MM.1S (cell line): ENCODE measurements around the gene ENTPD2.

Source experiments
- DNase-seq: peaks from one replicate; pipeline ENCODE4 v3.0.0-alpha.2; 2015
- H2AFZ ChIP-seq: fragments of 300-600 bp; sonication (generic); 2 replicates; pipeline ENCODE4 v1.6.0; 2016; ENCODE audit warnings: antibody characterized with exemption, low read length
- H3F3A ChIP-seq: fragments of 300-600 bp; sonication (generic); 2 replicates; pipeline ENCODE4 v1.6.1; 2016; ENCODE audit warnings: mild to moderate bottlenecking, antibody characterized with exemption, low read length, moderate library complexity, mixed read lengths; ENCODE audit not compliant: insufficient read depth
- H3K27ac ChIP-seq: fragments of 300-600 bp; sonication (generic); 2 replicates; pipeline ENCODE4 v1.5.1; 2016; ENCODE audit warnings: mild to moderate bottlenecking, low read length
- H3K27me3 ChIP-seq: fragments of 300-600 bp; sonication (generic); replicated peaks from 2 replicates; pipeline ENCODE4 v1.6.0; 2016; ENCODE audit warnings: low read length; ENCODE audit not compliant: insufficient read depth
- H3K36me3 ChIP-seq: fragments of 300-600 bp; sonication (generic); replicated peaks from 2 replicates; pipeline ENCODE4 v1.6.1; 2016; ENCODE audit warnings: mild to moderate bottlenecking, low read length, mixed read lengths; ENCODE audit not compliant: insufficient read depth
- H3K4me1 ChIP-seq: fragments of 300-600 bp; sonication (generic); 2 replicates; pipeline ENCODE4 v1.6.1; 2016; ENCODE audit warnings: low read length, mixed read lengths
- H3K4me2 ChIP-seq: fragments of 300-600 bp; sonication (generic); 2 replicates; pipeline ENCODE4 v1.6.0; 2016; ENCODE audit warnings: low read depth, low read length
- H3K4me3 ChIP-seq: fragments of 300-600 bp; sonication (generic); 2 replicates; pipeline ENCODE4 v1.5.1; 2016; ENCODE audit warnings: low read length, mixed read lengths
- H3K79me2 ChIP-seq: fragments of 300-600 bp; sonication (generic); 2 replicates; pipeline ENCODE4 v1.6.1; 2016; ENCODE audit warnings: mixed run types, low read length, mixed read lengths
- H3K9ac ChIP-seq: fragments of 300-600 bp; sonication (generic); 2 replicates; pipeline ENCODE4 v1.6.1; 2016; ENCODE audit warnings: low read length, mixed read lengths
- H3K9me2 ChIP-seq: fragments of 300-600 bp; sonication (generic); replicated peaks from 2 replicates; pipeline ENCODE4 v1.6.1; 2016; ENCODE audit warnings: mild to moderate bottlenecking, low read length, mixed read lengths; ENCODE audit not compliant: insufficient read depth
- H3K9me3 ChIP-seq: fragments of 300-600 bp; sonication (generic); replicated peaks from 2 replicates; pipeline ENCODE4 v1.6.1; 2016; ENCODE audit warnings: mild to moderate bottlenecking, low read length, mixed read lengths; ENCODE audit not compliant: insufficient read depth
- H4K20me1 ChIP-seq: fragments of 300-600 bp; sonication (generic); 2 replicates; pipeline ENCODE4 v1.6.1; 2016; ENCODE audit warnings: mild to moderate bottlenecking, low read length, moderate library complexity, mixed read lengths; ENCODE audit not compliant: insufficient read depth
- EZH2 ChIP-seq: fragments of 300-600 bp; sonication (generic); optimal IDR thresholded peaks from 2 replicates; pipeline ENCODE3; 2017; ENCODE audit warnings: low read depth, mild to moderate bottlenecking, antibody characterized with exemption, low read length, mixed read lengths
- EZH2phosphoT487 ChIP-seq: fragments of 300-600 bp; sonication (generic); IDR thresholded peaks from 2 replicates; pipeline ENCODE4 v1.6.1; 2018; ENCODE audit warnings: antibody characterized with exemption, low read length
- TF ChIP-seq, protein P1 (sequence below): fragments of 300-600 bp; sonication (generic); IDR thresholded peaks from 2 replicates; pipeline ENCODE4 v1.5.1; 2016; ENCODE audit warnings: antibody characterized with exemption, low read length, mixed read lengths

Gene ENTPD2

DNA sequence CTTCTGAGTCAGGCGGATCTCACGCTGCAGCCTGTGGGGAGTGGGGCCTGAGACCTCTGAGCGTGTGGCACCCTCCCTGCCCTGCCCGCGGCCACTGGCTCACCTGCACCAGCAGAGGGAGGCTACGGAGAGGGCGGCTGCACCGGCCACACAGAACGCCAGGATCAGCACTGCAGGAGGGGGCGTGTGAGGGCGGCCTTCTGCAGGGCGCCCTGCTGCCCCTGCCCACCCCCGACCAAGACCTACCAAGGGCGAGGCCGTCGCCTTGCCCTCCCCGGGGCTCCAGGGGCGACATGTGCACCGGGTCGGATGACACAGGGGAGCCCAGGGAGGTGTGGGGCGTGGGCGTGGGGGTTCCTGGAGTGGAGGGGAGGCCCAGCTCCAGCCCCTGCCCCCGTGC, 13.3 kb downstream of the ENTPD2 start:
- no peak overlapping the region for H3K9ac ChIP-seq
- TF ChIP-seq, protein P1, sequence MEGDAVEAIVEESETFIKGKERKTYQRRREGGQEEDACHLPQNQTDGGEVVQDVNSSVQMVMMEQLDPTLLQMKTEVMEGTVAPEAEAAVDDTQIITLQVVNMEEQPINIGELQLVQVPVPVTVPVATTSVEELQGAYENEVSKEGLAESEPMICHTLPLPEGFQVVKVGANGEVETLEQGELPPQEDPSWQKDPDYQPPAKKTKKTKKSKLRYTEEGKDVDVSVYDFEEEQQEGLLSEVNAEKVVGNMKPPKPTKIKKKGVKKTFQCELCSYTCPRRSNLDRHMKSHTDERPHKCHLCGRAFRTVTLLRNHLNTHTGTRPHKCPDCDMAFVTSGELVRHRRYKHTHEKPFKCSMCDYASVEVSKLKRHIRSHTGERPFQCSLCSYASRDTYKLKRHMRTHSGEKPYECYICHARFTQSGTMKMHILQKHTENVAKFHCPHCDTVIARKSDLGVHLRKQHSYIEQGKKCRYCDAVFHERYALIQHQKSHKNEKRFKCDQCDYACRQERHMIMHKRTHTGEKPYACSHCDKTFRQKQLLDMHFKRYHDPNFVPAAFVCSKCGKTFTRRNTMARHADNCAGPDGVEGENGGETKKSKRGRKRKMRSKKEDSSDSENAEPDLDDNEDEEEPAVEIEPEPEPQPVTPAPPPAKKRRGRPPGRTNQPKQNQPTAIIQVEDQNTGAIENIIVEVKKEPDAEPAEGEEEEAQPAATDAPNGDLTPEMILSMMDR = no peak
- TF ChIP-seq EZH2phosphoT487 = no peak
- no peak for TF ChIP-seq EZH2
- no peaks in the 10 kb centered on the region for H3F3A ChIP-seq
- no peak overlapping the region for H2AFZ ChIP-seq
- no peak overlapping the region for H3K4me2 ChIP-seq
- no peaks in the 10 kb centered on the region for H4K20me1 ChIP-seq
- peaks cover 85% of the 10 kb centered on the region for H3K27me3 ChIP-seq
- no peaks in the 10 kb centered on the region for H3K9me3 ChIP-seq
- H3K36me3 ChIP-seq = no peaks in the 10 kb centered on the region
- no peak overlapping the region for H3K27ac ChIP-seq
- H3K9me2 ChIP-seq = no peaks in the 10 kb centered on the region
- H3K79me2 ChIP-seq = no peaks in the 10 kb centered on the region
- H3K4me3 ChIP-seq = no peak overlapping the region
- DNase-seq = no peak
- no peaks in the 10 kb centered on the region for H3K4me1 ChIP-seq

DNA sequence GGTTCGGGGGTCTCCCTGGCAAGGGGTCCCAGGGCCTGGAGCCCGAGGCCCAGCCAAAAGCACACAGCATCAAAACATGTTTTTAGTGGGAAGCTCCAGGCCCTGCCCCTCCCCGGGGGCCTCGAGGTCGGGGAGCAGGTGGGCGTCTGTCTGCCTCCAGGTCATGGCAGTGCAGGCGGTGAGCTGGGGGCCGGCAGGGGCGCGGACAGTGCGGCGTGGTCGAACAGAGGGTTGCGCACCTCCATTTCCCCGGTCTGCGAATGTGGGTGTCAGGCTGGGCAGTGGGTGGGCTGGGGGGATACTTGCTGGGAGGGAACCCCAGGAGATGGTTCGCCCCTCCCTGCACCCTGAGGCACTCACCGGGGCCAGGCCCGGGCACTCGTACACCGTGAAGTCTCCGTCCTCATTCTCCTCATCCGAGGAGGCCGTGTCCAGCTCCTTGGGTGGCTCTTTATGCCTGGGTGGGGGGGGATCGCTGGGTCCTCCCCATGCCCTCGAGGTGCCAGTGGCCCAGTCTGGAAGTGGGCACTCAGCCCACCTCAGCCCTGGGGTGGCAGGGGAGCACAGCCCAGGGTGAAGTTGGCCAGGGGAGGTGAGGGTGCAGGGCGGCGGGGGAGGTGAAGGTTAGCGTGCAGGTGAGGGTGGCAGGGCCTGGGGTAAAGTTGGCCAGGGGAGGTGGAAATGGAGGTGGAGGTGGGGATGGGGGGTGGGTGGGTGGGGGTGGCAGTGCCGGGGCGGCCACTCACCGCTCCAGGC, 14.1 kb downstream of the ENTPD2 start:
- H3K9me3 ChIP-seq = no peaks in the 10 kb centered on the region
- no peaks in the 10 kb centered on the region for H3K4me1 ChIP-seq
- no peak for DNase-seq
- TF ChIP-seq, protein P1 = no peak
- TF ChIP-seq EZH2 = no peak
- TF ChIP-seq EZH2phosphoT487 = no peak
- no peak overlapping the region for H3K27ac ChIP-seq
- no peaks in the 10 kb centered on the region for H3F3A ChIP-seq
- no peaks in the 10 kb centered on the region for H3K79me2 ChIP-seq
- no peak overlapping the region for H3K9ac ChIP-seq
- peaks cover 78% of the 10 kb centered on the region for H3K27me3 ChIP-seq
- H4K20me1 ChIP-seq = no peaks in the 10 kb centered on the region
- H3K9me2 ChIP-seq = no peaks in the 10 kb centered on the region
- no peak overlapping the region for H3K4me3 ChIP-seq
- no peak overlapping the region for H2AFZ ChIP-seq
- H3K36me3 ChIP-seq = no peaks in the 10 kb centered on the region
- no peak overlapping the region for H3K4me2 ChIP-seq

DNA sequence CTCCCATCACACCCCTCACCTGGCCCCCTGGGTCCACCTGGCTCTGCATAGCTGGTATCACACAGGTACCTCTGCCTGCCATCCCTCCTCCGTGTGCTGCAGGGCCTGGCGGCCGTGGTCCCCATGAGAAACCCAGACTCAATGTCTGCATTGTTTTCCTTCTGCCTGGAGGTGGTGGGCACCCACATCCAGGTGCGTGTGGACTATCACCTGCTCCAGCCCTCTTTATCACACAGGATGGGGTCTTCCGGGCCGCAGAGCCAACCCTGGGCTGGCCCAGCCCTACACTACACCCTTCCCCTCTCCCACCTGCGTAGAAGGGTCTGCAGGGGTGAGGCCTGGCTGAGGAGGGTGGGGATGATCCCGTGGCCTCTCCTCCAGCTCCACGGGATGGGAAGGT, 14.9 kb downstream of the ENTPD2 start:
- no peaks in the 10 kb centered on the region for H3K9me2 ChIP-seq
- H4K20me1 ChIP-seq = no peaks in the 10 kb centered on the region
- H3K79me2 ChIP-seq = no peaks in the 10 kb centered on the region
- H3K4me2 ChIP-seq = no peak overlapping the region
- no peak overlapping the region for H3K4me3 ChIP-seq
- TF ChIP-seq EZH2phosphoT487 (no peak), EZH2 (no peak)
- TF ChIP-seq, protein P1 = no peak
- H2AFZ ChIP-seq = no peak overlapping the region
- no peaks in the 10 kb centered on the region for H3K36me3 ChIP-seq
- no peaks in the 10 kb centered on the region; the same call in 1 of the 2 replicates for H3F3A ChIP-seq
- H3K9me3 ChIP-seq = no peaks in the 10 kb centered on the region
- no peak for DNase-seq
- H3K4me1 ChIP-seq = no peaks in the 10 kb centered on the region
- peaks cover 76% of the 10 kb centered on the region for H3K27me3 ChIP-seq
- H3K27ac ChIP-seq = no peak overlapping the region
- H3K9ac ChIP-seq = no peak overlapping the region
